ENCODE data around the gene AHSA1. TPM values are rescaled to one million over a fixed set of nuclear protein-coding genes. Genes with fewer than 3 reads are reported as not detected.

AHSA1 gene
- polyA plus RNA-seq, 1 experiment, result 90.1 TPM

DNA sequence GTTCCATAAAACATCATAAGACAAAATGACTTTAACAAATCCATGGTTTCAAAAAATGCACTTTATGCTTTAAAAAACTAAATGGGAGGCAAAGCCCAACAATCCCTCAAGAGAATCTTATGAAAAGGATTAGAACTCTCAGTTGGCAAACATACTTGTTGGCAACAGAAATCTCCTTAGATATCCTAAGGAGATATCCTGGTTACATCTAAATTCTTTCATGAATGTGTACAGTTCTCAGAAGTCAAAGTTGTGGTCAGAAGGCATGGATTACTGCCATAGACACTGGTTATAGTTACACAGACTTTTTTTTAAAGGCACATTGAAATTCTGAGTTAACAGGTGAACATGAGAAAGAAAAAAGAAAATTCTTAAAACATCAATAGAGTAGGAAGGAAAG lies 58.2 kb downstream of the AHSA1 start:
- CTCF ChIA-PET, result interaction anchor here (0.7 kb wide), 1 partner anchor 28 kb away, joined by 3 read pairs; no protein-coding TSS in a partner anchor
- no peak for DNase-seq (ENCODE audit: low read depth)

More for the DNA sequence above, 58.2 kb downstream of the AHSA1 start:
- Histone ChIP-seq H3K27me3 (ENCODE audit: control insufficient read depth, insufficient read depth, low read length) (no peaks in the 10 kb centered on the region), H3K36me3 (ENCODE audit: control insufficient read depth, insufficient read depth, low read length) (peaks cover 7% of the 10 kb centered on the region), H3K4me3 (ENCODE audit: low read depth, low read length) (no peak overlapping the region)
- TF ChIP-seq, protein P1, sequence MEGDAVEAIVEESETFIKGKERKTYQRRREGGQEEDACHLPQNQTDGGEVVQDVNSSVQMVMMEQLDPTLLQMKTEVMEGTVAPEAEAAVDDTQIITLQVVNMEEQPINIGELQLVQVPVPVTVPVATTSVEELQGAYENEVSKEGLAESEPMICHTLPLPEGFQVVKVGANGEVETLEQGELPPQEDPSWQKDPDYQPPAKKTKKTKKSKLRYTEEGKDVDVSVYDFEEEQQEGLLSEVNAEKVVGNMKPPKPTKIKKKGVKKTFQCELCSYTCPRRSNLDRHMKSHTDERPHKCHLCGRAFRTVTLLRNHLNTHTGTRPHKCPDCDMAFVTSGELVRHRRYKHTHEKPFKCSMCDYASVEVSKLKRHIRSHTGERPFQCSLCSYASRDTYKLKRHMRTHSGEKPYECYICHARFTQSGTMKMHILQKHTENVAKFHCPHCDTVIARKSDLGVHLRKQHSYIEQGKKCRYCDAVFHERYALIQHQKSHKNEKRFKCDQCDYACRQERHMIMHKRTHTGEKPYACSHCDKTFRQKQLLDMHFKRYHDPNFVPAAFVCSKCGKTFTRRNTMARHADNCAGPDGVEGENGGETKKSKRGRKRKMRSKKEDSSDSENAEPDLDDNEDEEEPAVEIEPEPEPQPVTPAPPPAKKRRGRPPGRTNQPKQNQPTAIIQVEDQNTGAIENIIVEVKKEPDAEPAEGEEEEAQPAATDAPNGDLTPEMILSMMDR (IDR thresholded peaks at IDR 0.05; ENCODE audit: insufficient read depth, low read depth, low read length), result no peak
- POLR2A ChIA-PET, result no interaction called here

Small RNAs within 50 kb of the gene (small RNA-seq; reads per million reads assigned to genes)
- gene RF00404 (ENCODE audit: insufficient read length, low read depth, low replicate concordance), result not detected

Other genes with a start within 250 kb of the AHSA1 start
- gene NGB, start 186.9 kb upstream of the AHSA1 start, polyA plus RNA-seq (2011; rRNA removed), result 0.05 TPM in 1 of 2 replicates, not detected in the other
- gene POMT2, start 137.2 kb upstream of the AHSA1 start, polyA plus RNA-seq (2011; rRNA removed), result 17.4 and 23.3 TPM in 2 replicates
- gene GSTZ1, start 137.1 kb upstream of the AHSA1 start, polyA plus RNA-seq (2011; rRNA removed), result 18.9 and 31.5 TPM in 2 replicates
- 4.2 and 6.6 TPM in 2 replicates for gene TMED8, start 81.0 kb upstream of the AHSA1 start, polyA plus RNA-seq (2011; rRNA removed)
- gene SAMD15, start 80.7 kb upstream of the AHSA1 start, polyA plus RNA-seq (2011; rRNA removed), result 0.34 and 1.4 TPM in 2 replicates
- 0.16 and 0.18 TPM in 2 replicates for gene NOXRED1, start 34.6 kb upstream of the AHSA1 start, polyA plus RNA-seq (2011; rRNA removed)
- 31.3 and 38.4 TPM in 2 replicates for gene VIPAS39, start 492 bp upstream of the AHSA1 start, polyA plus RNA-seq (2011; rRNA removed)
- gene ISM2, start 40.7 kb downstream of the AHSA1 start, polyA plus RNA-seq (2011; rRNA removed), result 0.07 TPM in 2 replicates
- 38.3 and 43.8 TPM in 2 replicates for gene SPTLC2, start 158.5 kb downstream of the AHSA1 start, polyA plus RNA-seq (2011; rRNA removed)
- gene ALKBH1, start 249.9 kb downstream of the AHSA1 start, polyA plus RNA-seq (2011; rRNA removed), result 9.2 and 12.2 TPM in 2 replicates